ENCODE data around the gene RFX6.

The RFX6 gene

GRCh38 chr6:116974526-116975316 lies 97.7 kb downstream of the RFX6 start:
- DNase-seq, result no peak

GRCh38 chr6:116975600-116975999 lies 98.6 kb downstream of the RFX6 start:
- DNase-seq, result no peak

GRCh38 chr6:116979560-116979959 lies 102.5 kb downstream of the RFX6 start:
- no peak for DNase-seq
